Measurements from ENCODE around the gene DZIP1. TPM values are rescaled to one million over a fixed set of nuclear protein-coding genes. Genes with fewer than 3 reads are reported as not detected.
"Not testable (repeated sequence)": the region's sequence is repeated elsewhere in the genome, so short reads cannot be mapped to it uniquely, and the experiment has no call there.

Gene DZIP1
- not detected in 2 replicates for total RNA-seq (2013; cell fraction: nucleolus; rRNA removed)
- total RNA-seq (2014; rRNA removed) (0.56 and 0.60 TPM in 2 replicates), total RNA-seq (2014; rRNA removed; fragmentation: Illumina TruSeq; extraction: Trizol) (0.54 and 0.69 TPM in 2 replicates), total RNA-seq (2021) (1.2 and 1.9 TPM in 2 replicates), polyA plus RNA-seq (2011; rRNA removed) (0.01 and 0.09 TPM in 2 replicates), polyA plus RNA-seq (2014; fragmentation: Illumina TruSeq; extraction: Trizol) (0.57 and 0.89 TPM in 2 replicates), polyA plus RNA-seq (2014; fragmentation: Nextera tagmentation; extraction: Ambion mirVana) (under 1 TPM; 0.27 to 0.68 TPM), polyA plus RNA-seq (2014; rRNA removed) (0.74 and 1.1 TPM in 2 replicates), polyA plus RNA-seq (2016; fragmentation: Nextera tagmentation; extraction: Ambion mirVana) (under 1 TPM; 0.23 to 0.40 TPM), polyA minus RNA-seq (2011; rRNA and poly(A)+ RNA removed) (not detected in 2 replicates), Bru-seq, nascent RNA (percentile 17 among the genes with signal in this experiment), BruChase-seq, experiment 1, labeled RNA remaining after a 6-hour chase (percentile 14 among the genes with signal in this experiment), BruChase-seq, experiment 2, labeled RNA remaining after a 2-hour chase (percentile 19 among the genes with signal in this experiment)
- polyA plus RNA-seq (2011; ENCODE audit: low read depth), result 2.4 TPM
- polyA plus RNA-seq (2011; cell fraction: cytosol; rRNA removed), result 0.03 TPM in 2 replicates
- 0.04 and 0.10 TPM in 2 replicates for polyA plus RNA-seq (2011; cell fraction: nucleus; rRNA removed)
- polyA plus RNA-seq (2012), result 3.7 and 4.9 TPM in 2 replicates
- polyA minus RNA-seq (2011; cell fraction: cytosol; rRNA and poly(A)+ RNA removed), result not detected in 2 replicates
- polyA minus RNA-seq (2011; cell fraction: nucleus; rRNA and poly(A)+ RNA removed), result 0.19 TPM in 1 of 2 replicates, not detected in the other
- long read RNA-seq, experiment 1, result 0 reads
- long read RNA-seq, experiment 2, result 0 reads

GRCh38 chr13:95644601-95645052 is at the start of gene DZIP1:
Gene DZIP1, minus strand, starts transcription at chr13:95644706. Its CDS starts 2,677 bp downstream, at chr13:95642029.
- in situ Hi-C loops (cut with MboI) (no loop called here), intact Hi-C loops (cut with micrococcal nuclease; ENCODE audit: unreplicated experiment) (no loop called here)
- Histone ChIP-seq H3K36me3 (ENCODE audit: control insufficient read depth in 2 of 2, insufficient read depth in 2 of 2, low read length in 1 of 2) (no peaks in the 10 kb centered on the region), H3K79me2 (ENCODE audit: control insufficient read depth, insufficient read depth, low read length) (no peaks in the 10 kb centered on the region; the same call in 1 of the 2 replicates), H3K9me3 (replicated peaks; ENCODE audit: control insufficient read depth, insufficient read depth, low read length) (no peaks in the 10 kb centered on the region), H3K4me2 (ENCODE audit: control insufficient read depth, insufficient read depth) (peak within 1 kb of the TSS; percentile 89), H3K27ac (ENCODE audit: control insufficient read depth, insufficient read depth) (no peak within 1 kb of the TSS), H4K20me1 (ENCODE audit: control insufficient read depth, insufficient read depth) (no peaks in the 10 kb centered on the region), H3K27me3 (replicated peaks in 1 of 2; ENCODE audit: control insufficient read depth in 2 of 2, insufficient read depth in 2 of 2, low read length in 1 of 2) (peaks cover 0 to 4% of the 10 kb centered on the region in 2 experiments; a peak in 2 of 4 replicates), H3K9ac (ENCODE audit: control insufficient read depth, insufficient read depth, low read length) (peak within 1 kb of the TSS; percentile 37; the same call in 1 of the 2 replicates), H3K4me3 (peak within 1 kb of the TSS; percentile 64), H2AFZ (ENCODE audit: control insufficient read depth, low read depth, low read length) (peak within 1 kb of the TSS; percentile 76), H3K4me1 (ENCODE audit: control insufficient read depth, insufficient read depth, low read length) (no peaks in the 10 kb centered on the region)
- FAIRE-seq (no peak), DNase-seq (ENCODE audit: low read depth, low spot score) (no peak), ATAC-seq (peak; percentile 81)
- 4% methylated on average over 19 of the region's 30 CpGs for WGBS (ENCODE audit: insufficient coverage, insufficient replicate concordance, low lambda C conversion rate, missing lambda C conversion rate)
- TF ChIP-seq NFYA (IDR thresholded peaks at IDR 0.05; ENCODE audit: borderline replicate concordance, low read depth, low read length) (no peak), IKZF2 (IDR thresholded peaks at IDR 0.05) (no peak), MYC (IDR thresholded peaks at IDR 0.05; ENCODE audit: insufficient read depth, insufficient read length, insufficient replicate concordance, low read length, severe bottlenecking) (no peak), EP300 (IDR thresholded peaks at IDR 0.05; ENCODE audit: borderline replicate concordance in 1 of 2, control insufficient read depth in 1 of 2, low read depth in 2 of 2, low read length in 2 of 2) (no peak), E4F1 (IDR thresholded peaks at IDR 0.05; ENCODE audit: borderline replicate concordance, partially characterized antibody) (no peak), WRNIP1 (IDR thresholded peaks at IDR 0.05; ENCODE audit: borderline replicate concordance, low read depth, low read length) (no peak), USF1 (IDR thresholded peaks at IDR 0.05; ENCODE audit: borderline replicate concordance, extremely low read length, insufficient read depth, low read depth, low read length) (peak; percentile 73), POLR2A (IDR thresholded peaks at IDR 0.05; ENCODE audit: low read depth, low read length) (peak; percentile 55; the same call in 1 of the 2 replicates), NFYB (IDR thresholded peaks at IDR 0.05; ENCODE audit: insufficient read depth, low read depth, low read length) (0 out of 2 replicates have a peak, but pooled peaks have one; percentile 36)
- ChIA-PET SMC1A (ENCODE audit: uncharacterized antibody, unreplicated experiment) (no interaction called here), CTCF (interaction anchor here (1.0 kb wide), 1 partner anchor 19 kb away, joined by 3 read pairs; no protein-coding TSS in a partner anchor), POLR2A (no interaction called here), RAD21 (ENCODE audit: unreplicated experiment) (no interaction called here)
- no TSS peak for BruUV-seq (replicated peaks)

- H3K4me2 ChIP-seq (ENCODE audit: control insufficient read depth, insufficient read depth); CTCF ChIA-PET; BruUV-seq (replicated peaks); H3K4me1 ChIP-seq (ENCODE audit: control insufficient read depth, insufficient read depth, low read length); H3K36me3 ChIP-seq (ENCODE audit: control insufficient read depth in 2 of 2, insufficient read depth in 2 of 2, low read length in 1 of 2); DNase-seq (ENCODE audit: low read depth, low spot score); RAD21 ChIA-PET (ENCODE audit: unreplicated experiment); SMC1A ChIA-PET (ENCODE audit: uncharacterized antibody, unreplicated experiment); ATAC-seq; H3K27me3 ChIP-seq (replicated peaks in 1 of 2; ENCODE audit: control insufficient read depth in 2 of 2, insufficient read depth in 2 of 2, low read length in 1 of 2); H3K27ac ChIP-seq (ENCODE audit: control insufficient read depth, insufficient read depth); intact Hi-C loops (cut with micrococcal nuclease; ENCODE audit: unreplicated experiment); FAIRE-seq; H2AFZ ChIP-seq (ENCODE audit: control insufficient read depth, low read depth, low read length); H3K9me3 ChIP-seq (replicated peaks; ENCODE audit: control insufficient read depth, insufficient read depth, low read length); H3K4me3 ChIP-seq; H4K20me1 ChIP-seq (ENCODE audit: control insufficient read depth, insufficient read depth); POLR2A ChIA-PET; H3K9ac ChIP-seq (ENCODE audit: control insufficient read depth, insufficient read depth, low read length): not testable (repeated sequence)
- 95% methylated on average over 4 of the region's 28 CpGs for whole genome bisulfite sequencing (ENCODE audit: insufficient coverage, insufficient replicate concordance, low lambda C conversion rate, missing lambda C conversion rate)
- H3K79me2 ChIP-seq (ENCODE audit: control insufficient read depth, insufficient read depth, low read length), result peaks cover 43% of the 10 kb centered on the region
- in situ Hi-C loops (cut with MboI), result loop anchor here (25.0 kb wide), 1 partner anchor 1746 kb away; the partner anchor contains the start of gene RAP2A
Observed at GRCh38 chr13:95690986-95691385, 46.5 kb upstream of the DZIP1 start.
